GM18858 (cell line): Measurements from ENCODE around the gene CAPN1.
"Not testable (repeated sequence)": the region's sequence is repeated elsewhere in the genome, so short reads cannot be mapped to it uniquely, and the experiment has no call there.

Source experiments
- ATAC-seq: cut with Tn5 transposase; IDR thresholded peaks from one replicate; pipeline ENCODE4 v1.9.1; 2021; ENCODE audit not compliant: unreplicated experiment

The CAPN1 gene

DNA sequence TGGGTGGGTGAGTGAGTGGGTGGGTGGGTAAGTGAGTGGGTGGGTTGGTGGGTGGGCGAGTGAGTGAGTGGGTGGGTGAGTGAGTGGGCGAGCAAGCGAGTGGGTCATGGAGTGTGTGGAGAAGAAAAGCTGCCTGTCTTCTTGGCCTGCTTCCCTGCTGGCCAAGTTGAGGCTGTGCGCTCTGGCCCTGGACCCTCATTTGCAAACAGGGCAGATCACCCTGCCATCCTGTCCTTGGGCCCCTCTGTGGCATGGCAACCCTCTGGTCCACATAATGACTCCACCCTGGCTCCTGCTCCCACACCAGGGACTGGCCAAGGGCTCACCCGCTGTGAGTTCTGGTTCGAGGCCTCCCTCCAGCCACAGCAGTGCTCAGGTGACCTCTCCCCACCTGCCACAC lies 35.1 kb downstream of the CAPN1 start:
- no peak for ATAC-seq

DNA sequence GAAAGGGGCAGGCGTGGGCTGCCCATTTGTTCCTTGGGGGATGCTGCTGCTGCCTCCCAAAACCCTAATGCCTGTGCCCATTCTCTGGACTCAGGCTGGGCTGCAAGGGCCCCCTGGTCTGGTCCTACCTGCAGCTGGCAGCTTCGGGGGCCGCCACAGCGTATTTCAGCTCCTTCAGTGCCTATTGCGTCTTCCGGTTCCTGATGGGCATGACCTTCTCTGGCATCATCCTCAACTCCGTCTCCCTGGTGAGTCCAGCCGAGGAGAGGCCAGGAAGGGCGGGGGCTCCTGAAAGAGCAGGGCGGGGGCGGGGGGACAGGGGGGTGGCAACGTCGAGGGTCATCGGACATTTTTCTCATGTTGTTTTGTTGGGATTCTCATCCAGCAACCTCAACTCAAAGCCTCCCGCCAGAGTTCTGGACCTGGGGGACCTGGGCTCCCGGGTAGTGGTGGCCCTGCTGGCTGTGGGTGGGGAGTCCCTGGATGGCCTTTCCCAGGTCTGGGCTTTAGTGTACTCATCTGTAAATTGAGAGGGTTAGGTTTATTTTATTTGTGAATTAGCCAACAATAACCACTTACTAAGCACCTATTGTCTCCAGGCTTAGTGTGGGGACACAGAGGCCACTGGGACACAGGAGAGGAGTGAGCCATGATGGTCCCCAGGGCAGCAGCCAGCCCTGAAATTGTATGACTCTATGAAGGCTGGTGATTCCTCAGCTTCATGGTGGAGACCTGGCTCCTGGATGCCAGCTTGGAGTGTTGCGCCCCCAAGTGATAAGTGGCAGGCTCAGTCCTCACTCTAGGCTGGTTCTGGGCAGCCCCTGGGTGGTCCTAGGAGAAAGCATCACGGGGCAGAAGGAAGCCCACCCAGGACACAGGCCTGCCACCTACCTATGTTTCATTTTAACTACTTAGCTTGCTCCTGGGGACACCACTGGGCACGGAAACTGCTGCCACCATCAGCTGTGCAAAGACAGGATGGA lies 36.0 kb downstream of the CAPN1 start:
- ATAC-seq: no peak

DNA sequence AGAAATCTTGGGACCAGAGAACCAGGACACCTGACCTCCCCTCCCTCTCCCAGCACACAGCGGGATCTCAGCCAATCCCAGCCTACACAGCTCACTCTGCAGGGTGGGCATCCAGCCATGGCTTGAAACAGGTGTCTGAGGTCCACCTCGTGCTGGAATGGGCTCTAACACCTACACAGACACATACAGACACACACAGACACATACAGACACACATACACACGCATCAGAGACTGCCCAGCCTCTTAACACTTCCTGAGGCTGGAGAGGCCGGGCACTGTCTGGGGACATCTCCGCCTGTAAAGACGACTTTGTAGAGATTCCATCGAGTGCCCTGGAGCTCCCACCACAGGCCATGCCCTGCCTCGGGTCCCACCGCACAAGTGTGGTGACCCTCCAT lies 36.7 kb downstream of the CAPN1 start:
- no peak for ATAC-seq

DNA sequence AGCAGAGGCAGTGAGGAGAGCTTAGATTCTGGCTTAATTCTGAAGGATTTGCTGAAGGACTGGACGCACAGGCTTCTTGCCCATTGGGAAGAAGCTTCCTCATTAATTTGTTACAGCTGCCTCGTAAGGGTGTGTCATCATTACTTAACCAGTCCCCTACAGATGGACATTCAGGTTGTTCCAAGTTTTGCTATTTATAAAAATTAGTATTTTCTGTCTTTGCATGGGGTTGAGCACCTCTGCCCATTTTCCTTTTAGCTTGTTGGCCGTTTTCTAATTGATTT lies 38.1 kb downstream of the CAPN1 start:
- ATAC-seq: no peak

DNA sequence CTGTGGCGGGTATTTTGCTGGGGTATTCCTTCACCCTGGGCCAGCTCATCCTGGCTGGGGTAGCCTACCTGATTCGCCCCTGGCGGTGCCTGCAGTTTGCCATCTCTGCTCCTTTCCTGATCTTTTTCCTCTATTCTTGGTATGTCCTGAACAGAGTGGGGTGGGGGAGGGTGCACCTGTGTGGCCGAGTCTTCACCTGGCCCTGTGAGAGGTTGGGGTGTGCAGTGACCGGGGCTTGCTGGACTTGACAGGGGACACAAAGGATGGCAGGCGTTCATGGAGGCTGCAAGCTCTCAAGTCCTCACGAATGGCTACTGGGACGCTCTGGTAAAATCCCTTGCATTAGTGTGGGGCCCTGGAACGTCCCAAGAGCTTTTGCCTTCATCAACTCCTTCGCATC lies 39.3 kb downstream of the CAPN1 start:
- ATAC-seq: no peak

DNA sequence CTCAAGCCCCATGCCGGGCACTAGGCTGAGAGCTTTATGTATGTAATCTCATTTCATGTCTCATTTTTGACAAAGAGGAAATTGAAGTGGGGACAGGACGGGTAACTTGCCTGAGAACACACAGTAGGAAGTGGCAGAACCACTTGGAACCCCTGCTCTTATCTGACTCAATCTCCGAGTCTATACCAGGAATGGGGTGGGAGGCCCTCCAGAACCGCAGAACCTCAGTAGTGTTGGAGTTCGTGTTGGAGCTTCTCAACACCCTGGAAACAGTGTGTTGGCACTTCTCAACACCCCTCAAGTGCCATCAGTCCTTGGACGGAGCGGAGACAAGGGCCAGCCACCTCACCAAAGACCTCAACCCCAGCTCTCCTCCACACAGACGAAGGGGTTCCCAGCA lies 41.3 kb downstream of the CAPN1 start:
- no peak for ATAC-seq

DNA sequence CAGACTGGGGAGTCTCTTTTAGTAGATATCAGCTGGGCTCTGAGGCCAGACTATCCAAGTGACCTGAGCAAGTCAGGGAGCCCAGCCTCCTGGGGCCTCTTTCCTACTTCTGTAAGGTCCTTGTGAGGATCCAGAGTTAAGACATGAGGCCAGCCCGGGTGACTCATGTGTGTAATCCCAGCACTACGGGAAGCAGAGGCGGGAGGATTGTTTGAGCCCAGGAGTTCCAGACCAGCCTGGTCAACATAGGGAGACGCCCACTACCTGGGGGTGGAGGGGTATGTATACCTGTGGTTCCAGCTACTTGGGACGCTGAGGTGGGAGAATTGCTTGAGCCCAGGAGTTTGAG lies 43.2 kb downstream of the CAPN1 start:
- ATAC-seq: no peak

DNA sequence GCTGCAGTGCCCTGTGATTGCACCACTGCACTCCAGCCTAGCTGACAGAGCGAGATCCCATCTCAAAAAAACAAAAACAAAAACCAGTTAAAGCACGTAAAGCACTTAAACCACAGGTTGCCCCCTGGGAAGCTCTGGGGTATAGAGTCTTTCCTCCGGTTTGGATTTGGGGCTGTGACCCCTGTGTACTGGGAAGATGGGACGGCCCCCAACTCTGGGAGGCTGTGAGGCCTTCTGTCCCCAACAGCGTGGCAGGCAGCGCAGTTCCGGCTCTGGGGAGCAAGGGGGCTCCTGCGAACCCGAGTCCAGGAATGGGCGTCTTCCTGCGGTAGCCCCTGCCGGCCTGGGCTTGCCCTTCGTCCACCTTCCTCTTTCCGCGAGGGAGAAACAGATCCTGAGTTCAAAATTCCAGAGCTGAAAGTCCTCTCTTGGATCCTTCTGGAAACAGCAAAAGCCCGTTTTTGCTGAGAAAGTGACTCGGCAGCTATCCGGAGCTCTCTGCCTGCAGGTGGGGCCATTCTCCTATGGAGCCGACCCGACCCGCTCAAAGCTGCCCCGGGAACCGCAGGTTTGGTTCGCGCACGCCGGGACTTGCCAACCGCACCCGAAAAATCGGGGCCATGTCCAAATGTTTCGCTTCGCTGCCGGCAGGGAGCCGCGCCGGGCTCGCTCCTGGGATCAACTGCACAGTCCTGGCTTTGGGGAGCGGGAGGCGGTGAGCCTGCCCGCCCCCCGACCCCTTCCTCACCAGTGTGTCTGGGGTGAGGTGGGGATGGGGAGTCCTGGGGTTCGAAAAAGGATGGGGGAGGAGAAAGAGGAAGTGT lies 43.8 kb downstream of the CAPN1 start:
- ATAC-seq: no peak

DNA sequence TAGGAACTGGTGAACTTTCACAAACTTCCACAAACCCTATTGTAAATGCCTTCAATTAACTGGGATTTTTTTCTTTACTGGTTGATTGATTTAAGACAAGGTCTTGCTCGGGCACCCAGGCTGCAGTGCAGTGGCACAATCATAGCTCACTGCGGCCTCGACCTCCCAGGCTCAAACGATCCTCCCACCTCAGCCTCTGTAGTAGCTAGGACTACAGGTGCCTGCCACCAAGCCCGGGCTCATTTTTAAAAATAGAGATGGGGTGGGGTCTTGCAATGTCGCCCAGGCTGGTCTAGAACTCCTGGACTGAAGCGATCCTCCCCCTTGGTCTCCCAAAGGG lies 44.3 kb downstream of the CAPN1 start:
- no peak for ATAC-seq

DNA sequence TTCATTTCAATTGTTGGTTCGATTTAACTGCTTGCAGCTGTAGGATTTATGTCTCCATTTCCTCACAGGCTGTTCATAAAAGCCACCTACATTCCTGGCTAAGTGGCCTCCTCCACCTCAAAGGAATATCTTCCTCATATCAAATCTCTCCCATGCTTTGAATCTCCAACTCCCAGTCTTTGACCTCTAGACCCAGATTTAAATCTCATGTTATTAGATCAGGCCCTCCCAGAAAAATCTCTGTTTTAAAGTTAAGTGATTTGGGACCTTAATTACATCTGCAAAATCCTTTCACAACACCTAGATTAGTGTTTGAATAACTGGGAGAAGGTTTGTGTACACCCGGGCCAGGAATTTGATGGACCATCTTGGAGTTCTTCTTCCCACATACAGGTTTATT lies 46.2 kb downstream of the CAPN1 start:
- no peak for ATAC-seq

DNA sequence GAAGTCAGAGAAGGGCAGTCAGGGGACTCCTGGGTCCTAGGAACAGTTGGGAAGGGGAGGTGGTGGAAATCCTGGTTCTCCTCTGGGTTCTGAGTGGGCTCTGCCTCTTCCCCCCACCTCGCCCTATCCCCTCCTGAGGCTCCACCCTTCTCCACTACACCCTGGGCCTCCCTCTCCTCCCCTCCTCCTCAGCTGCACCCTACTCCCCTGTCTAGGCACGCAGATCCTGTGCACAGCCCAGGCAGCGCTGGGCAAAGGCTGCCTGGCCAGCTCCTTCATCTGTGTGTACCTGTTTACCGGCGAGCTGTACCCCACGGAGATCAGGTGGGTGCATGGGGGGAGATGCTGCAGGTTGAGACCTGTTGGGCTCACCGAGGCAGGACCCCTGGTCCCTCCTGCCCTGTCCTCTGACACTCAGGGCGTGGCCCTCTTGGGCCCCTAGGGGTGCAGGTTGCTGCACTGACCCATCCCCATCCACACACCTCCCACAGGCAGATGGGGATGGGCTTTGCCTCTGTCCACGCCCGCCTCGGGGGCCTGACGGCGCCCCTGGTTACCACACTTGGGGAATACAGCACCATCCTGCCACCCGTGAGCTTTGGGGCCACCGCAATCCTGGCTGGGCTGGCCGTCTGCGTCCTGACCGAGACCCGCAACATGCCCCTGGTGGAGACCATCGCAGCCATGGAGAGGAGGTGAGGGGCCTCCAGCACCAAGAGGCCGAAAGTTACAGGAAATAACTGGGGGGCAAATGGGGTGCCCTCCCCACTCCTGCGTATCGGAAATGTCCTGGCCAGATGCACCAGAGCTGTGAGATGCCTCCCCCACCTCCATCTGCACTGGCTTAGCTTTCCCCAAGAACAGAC lies 54.7 kb downstream of the CAPN1 start:
- no peak for ATAC-seq

DNA sequence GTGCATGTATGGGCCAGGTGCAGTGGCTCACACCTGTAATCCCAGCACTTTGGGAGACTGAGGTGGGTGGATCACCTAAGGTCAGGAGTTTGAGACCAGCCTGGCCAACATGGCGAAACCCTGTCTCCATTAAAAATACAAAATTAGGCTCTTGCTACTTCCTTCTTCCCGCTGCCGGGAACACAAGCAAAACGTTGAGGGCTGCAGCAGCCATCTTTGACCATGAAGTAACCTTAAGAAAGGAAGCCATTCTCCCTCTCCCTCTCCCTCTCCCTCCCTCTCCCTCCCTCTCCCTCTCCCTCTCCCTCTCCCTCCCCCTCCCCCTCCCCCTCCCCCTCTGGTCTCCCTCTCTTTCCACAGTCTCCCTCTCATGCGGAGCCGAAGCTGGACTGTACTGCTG lies 56.6 kb downstream of the CAPN1 start:
- not testable (repeated sequence) for ATAC-seq

DNA sequence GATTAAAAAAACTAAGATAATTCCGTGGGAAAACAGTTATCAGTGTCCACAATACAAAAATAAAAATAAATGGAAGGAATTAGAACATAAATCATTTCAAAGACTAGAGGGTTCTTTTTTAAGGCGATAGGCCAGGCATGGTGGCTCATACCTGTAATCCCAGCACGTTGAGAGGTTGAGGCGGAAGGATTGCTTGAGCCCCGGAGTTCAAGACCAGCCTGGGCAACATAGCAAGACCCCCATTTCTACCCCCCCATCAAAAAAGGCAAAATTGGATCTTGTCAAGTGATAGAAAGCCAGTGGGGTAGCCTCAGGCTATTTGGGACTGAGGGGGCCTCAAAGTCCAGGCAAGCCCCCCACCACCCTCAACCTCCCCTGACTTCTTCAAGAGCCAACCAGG lies 59.4 kb downstream of the CAPN1 start:
- ATAC-seq: no peak

DNA sequence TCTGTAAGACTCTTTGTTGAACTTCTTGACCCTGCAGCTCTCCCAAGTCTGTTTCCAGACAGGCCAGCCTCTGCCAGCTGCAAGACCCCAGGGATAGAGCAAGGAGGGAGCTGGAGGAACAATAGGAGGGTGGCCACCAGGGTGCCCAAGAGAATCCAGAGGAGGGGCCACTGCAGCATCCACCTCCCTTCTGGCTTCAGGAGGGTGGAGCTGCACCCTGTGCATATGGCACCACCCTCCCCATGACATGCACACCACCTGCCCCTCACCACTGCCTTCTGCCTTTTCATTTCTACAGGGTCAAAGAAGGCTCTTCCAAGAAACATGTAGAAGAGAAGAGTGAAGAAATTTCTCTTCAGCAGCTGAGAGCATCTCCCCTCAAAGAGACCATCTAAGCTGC lies 60.0 kb downstream of the CAPN1 start:
- ATAC-seq: no peak

DNA sequence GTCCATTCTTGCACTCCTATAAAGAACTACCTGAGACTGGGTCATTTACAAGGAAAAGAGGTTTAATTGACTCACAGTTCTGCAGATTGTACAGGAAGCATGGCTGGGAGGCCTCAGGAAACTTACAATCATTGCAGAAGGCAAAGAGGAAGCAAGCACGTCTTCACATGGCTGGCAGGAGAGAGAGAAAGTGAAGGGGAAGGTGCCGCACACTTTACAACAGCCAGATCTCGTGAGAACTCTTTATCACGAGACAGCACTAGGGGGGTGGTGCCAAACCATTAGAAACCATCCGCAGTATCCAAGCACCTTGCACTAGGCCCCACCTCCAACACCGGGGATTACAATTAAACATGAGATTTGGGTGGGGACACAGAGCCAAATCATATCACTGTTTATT lies 60.7 kb downstream of the CAPN1 start:
- ATAC-seq: no peak

DNA sequence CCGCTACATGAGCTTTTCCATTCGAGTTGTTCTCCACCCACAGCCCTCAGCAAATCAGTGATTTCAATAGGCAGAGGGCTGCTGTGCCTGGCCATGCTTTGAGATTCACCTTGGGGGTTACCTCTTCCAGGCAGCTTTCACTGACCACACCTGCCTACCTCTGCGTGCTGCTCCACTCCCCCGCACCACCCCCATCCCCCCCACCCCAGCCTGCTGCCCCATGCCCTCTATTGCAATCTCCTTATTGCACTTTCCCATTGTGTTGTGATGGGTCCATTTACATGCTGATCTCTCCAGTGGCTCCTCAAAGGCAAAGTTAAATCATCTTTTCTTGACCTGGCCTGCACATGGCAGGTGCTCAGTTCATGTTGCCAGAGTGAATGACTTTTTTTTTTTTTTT lies 62.1 kb downstream of the CAPN1 start:
- ATAC-seq: no peak

DNA sequence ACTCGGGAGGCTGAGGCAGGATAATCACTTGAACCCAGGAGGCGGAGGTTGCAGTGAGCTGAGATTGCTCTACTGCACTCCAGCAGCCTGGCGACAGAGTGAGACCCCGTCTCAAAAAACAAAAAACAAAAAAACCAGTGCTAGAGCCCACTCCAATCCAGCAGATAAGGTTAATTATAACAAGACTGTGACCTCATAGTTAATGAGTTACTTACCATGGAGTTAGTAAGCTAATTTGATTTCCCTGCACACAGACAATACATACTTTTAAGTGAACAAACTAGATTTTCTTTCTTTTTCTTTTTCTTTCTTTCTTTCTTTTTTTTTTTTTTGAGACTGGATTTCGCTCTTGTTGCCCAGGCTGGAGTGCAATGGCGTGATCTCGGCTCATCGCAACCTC lies 63.3 kb downstream of the CAPN1 start:
- ATAC-seq: not testable (repeated sequence)

DNA sequence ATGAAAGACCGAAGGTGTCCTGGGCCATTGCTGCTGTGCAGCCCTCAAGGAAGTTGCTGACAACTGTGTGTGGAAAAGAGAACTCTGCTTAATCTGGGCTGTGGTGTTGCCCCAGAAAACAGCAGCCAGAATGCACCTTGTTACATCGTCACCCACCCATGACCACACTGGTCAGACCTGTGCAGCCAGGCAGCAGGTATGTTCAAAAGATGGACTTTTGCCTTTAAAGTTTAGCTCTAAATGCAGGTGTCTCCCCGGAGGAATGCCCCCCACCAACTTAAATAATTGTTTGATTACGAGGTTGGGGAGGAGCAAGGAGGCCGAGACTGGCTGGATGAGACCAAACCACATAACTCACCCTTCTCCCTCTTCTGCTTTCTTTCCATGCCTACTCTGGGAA lies 64.8 kb downstream of the CAPN1 start:
- ATAC-seq: no peak

DNA sequence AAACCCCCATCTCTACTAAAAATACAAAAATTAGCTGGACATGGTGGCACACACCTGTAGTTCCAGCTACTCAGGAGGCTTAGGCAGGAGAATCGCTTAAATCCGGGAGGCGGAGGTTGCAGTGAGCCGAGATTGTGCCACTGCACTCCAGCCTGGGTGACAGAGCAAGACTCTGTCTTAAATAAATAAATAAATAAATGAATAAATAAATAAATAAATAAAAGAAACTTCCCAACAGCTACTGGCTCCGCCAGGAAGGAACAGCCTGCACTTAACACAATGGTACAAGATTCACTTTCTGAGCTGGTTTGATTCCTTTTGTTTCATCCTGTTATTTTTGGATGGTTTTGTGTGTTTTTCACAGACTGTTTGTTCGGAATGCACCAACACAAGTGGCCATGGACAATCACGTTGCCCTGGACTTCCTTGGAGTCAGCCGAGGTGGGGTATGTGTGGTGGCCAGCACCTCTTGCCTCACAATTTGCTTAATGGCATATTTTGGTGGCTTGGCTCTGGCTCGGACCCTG lies 66.5 kb downstream of the CAPN1 start:
- not testable (repeated sequence) for ATAC-seq

DNA sequence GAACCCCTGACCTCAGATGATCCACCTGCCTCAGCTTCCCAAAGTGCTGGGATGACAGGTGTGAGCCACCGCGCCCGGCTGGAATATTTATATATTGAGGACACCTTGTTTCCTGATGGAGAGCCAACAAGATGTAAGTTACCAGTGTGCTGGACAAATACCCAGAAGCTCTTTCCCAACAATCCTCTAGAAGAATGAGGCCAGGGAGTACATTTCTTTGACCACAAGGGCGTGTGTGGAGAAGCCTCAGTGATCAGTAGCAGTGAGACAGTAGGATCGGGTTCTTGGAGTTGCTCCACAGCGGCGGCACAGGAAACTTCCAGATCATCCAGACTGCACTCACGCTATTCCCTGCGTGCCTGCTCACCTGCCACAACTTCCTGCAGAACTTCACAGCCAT lies 69.7 kb downstream of the CAPN1 start:
- no peak for ATAC-seq

DNA sequence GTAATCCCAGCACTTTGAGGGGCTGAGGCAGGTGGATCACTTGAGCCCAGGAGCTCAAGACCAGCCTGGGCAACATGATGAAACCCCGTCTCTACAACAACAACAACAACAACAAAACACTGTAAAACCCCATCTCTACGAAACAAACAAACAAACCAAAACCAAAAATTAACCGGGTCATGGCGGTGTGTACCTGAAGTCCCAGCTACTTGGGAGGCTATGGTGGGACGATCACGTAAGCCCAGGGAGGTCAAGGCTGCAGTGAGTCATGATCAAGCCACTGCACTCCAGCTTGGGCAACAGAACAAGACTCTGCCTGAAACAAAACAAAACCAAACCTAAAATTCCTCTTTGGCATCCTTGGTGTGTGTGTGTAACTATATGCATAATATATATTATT lies 73.0 kb downstream of the CAPN1 start:
- no peak for ATAC-seq
